ENCODE measurements around the gene DLG2.
"Not testable (repeated sequence)": the region's sequence is repeated elsewhere in the genome, so short reads cannot be mapped to it uniquely, and the experiment has no call there.

The DLG2 gene

DNA sequence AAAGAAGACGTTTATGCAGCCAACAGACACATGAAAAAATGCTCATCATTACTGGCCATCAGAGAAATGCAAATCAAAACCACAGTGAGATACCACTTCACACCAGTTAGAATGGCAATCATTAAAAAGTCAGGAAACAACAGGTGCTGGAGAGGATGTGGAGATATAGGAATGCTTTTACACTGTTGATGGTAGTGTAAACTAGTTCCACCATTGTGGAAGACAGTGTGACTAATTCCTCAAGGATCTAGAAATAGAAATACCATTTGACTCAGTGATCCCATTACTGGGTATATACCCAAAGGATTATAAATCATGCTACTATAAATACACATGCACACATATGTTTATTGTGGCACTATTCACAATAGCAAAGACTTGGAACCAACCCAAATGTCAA is 786.9 kb downstream of the DLG2 start:
- H3K9me3 ChIP-seq (ENCODE audit: low read length); H3K4me3 ChIP-seq (ENCODE audit: low read length); H2AFZ ChIP-seq (ENCODE audit: low read depth, low read length); H3K36me3 ChIP-seq (ENCODE audit: insufficient read depth, low read length); H3K4me1 ChIP-seq (ENCODE audit: insufficient read depth, low read length); H3K27me3 ChIP-seq (ENCODE audit: insufficient read depth, low read length): not testable (repeated sequence)

- Histone ChIP-seq H3K27me3 (ENCODE audit: insufficient read depth, low read length) (no peaks in the 10 kb centered on the region), H3K4me3 (ENCODE audit: low read length) (no peak overlapping the region), H3K9me3 (ENCODE audit: low read length) (no peaks in the 10 kb centered on the region), H3K36me3 (ENCODE audit: insufficient read depth, low read length) (no peaks in the 10 kb centered on the region), H3K4me1 (ENCODE audit: insufficient read depth, low read length) (no peaks in the 10 kb centered on the region), H2AFZ (ENCODE audit: low read depth, low read length) (no peak overlapping the region)
Observed at GRCh38 chr11:84837402-84838069, 789.6 kb downstream of the DLG2 start.

- no peaks in the 10 kb centered on the region for H3K36me3 ChIP-seq (ENCODE audit: insufficient read depth, low read length)
- H2AFZ ChIP-seq (ENCODE audit: low read depth, low read length) = no peak overlapping the region
- no peak overlapping the region for H3K4me3 ChIP-seq (ENCODE audit: low read length)
- H3K27me3 ChIP-seq (ENCODE audit: insufficient read depth, low read length) = no peaks in the 10 kb centered on the region
- no peaks in the 10 kb centered on the region for H3K4me1 ChIP-seq (ENCODE audit: insufficient read depth, low read length)
- H3K9me3 ChIP-seq (ENCODE audit: low read length) = no peaks in the 10 kb centered on the region
Observed at GRCh38 chr11:84836371-84836770, 790.8 kb downstream of the DLG2 start.

GRCh38 chr11:84833488-84834088 is 793.6 kb downstream of the DLG2 start:
- no peaks in the 10 kb centered on the region for H3K36me3 ChIP-seq (ENCODE audit: insufficient read depth, low read length)
- H3K27me3 ChIP-seq (ENCODE audit: insufficient read depth, low read length) = no peaks in the 10 kb centered on the region
- no peak overlapping the region for H3K4me3 ChIP-seq (ENCODE audit: low read length)
- no peaks in the 10 kb centered on the region for H3K9me3 ChIP-seq (ENCODE audit: low read length)
- no peak overlapping the region for H2AFZ ChIP-seq (ENCODE audit: low read depth, low read length)
- no peaks in the 10 kb centered on the region for H3K4me1 ChIP-seq (ENCODE audit: insufficient read depth, low read length)

DNA sequence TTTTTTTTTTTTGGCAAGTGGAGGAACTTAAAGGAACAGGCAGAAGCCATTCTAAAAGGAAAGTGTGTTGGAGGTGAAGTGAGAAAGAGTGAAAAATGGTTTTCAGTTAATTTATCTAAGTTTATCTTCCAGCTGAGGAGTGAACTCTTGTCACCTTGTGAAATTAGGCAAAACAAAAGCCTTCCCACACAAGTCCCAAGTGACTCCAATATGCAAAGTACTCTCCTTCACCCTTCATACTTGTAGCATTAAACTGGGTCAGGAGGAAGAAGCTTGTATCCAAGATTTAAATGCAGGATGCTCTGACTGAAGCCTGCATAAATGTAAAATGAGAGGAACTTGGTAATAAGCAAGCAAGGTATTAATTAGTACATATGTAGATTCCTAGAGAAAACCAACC is 796.8 kb downstream of the DLG2 start:
- no peaks in the 10 kb centered on the region for H3K36me3 ChIP-seq (ENCODE audit: insufficient read depth, low read length)
- no peak overlapping the region for H3K4me3 ChIP-seq (ENCODE audit: low read length)
- H3K4me1 ChIP-seq (ENCODE audit: insufficient read depth, low read length) = no peaks in the 10 kb centered on the region
- no peaks in the 10 kb centered on the region for H3K27me3 ChIP-seq (ENCODE audit: insufficient read depth, low read length)
- H2AFZ ChIP-seq (ENCODE audit: low read depth, low read length) = no peak overlapping the region
- no peaks in the 10 kb centered on the region for H3K9me3 ChIP-seq (ENCODE audit: low read length)

DNA sequence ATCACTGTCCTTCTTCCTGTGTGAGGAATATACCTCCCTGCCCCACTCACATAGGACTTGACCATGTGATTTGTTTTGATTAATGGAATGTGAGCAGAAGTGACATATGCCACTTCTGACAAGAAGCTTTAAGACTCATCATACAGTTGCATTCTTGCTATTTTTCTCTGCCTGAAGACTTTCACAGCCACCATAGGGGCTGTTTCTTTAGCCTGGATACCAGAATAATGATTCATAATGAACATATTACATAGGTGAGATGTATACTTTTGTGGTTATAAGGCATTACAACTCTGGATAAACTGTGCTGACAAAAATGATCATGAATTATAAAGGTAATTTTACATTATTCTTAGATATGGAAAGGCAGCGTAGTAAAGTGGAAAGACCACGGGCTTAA is 798.0 kb downstream of the DLG2 start:
- H3K9me3 ChIP-seq (ENCODE audit: low read length) = no peaks in the 10 kb centered on the region
- no peaks in the 10 kb centered on the region for H3K4me1 ChIP-seq (ENCODE audit: insufficient read depth, low read length)
- no peaks in the 10 kb centered on the region for H3K27me3 ChIP-seq (ENCODE audit: insufficient read depth, low read length)
- H3K4me3 ChIP-seq (ENCODE audit: low read length) = no peak overlapping the region
- H2AFZ ChIP-seq (ENCODE audit: low read depth, low read length) = no peak overlapping the region
- no peaks in the 10 kb centered on the region for H3K36me3 ChIP-seq (ENCODE audit: insufficient read depth, low read length)

GRCh38 chr11:84828616-84829015 is 798.5 kb downstream of the DLG2 start:
- no peaks in the 10 kb centered on the region for H3K27me3 ChIP-seq (ENCODE audit: insufficient read depth, low read length)
- H3K9me3 ChIP-seq (ENCODE audit: low read length) = no peaks in the 10 kb centered on the region
- H2AFZ ChIP-seq (ENCODE audit: low read depth, low read length) = no peak overlapping the region
- no peaks in the 10 kb centered on the region for H3K4me1 ChIP-seq (ENCODE audit: insufficient read depth, low read length)
- no peaks in the 10 kb centered on the region for H3K36me3 ChIP-seq (ENCODE audit: insufficient read depth, low read length)
- H3K4me3 ChIP-seq (ENCODE audit: low read length) = no peak overlapping the region

DNA sequence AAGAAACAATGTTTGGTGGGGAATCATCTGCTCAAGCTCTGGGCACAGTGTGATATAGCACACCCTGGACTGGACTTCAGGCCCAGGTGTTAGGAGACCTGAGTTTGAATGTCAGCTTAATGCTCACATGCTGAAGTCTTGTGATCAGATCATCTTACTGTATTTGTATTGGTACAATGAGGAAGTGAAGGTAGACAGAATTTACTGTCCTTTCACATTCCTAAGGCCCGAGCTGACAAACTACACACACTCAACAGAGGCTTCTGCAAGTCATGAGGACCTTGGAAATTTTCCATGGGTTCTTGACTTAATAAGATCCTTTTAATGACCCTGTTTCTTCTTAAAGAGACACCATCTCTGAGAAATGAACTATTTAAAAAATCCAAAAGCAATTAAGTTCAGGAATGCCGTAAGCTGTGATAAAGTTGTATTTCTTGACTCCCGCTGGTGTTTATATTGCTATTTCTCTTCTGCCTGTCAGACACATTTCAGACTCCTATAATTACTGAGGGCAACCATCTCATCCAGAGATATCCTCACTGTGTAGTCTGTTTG is 802.0 kb downstream of the DLG2 start:
- Histone ChIP-seq H3K4me1 (ENCODE audit: insufficient read depth, low read length) (no peaks in the 10 kb centered on the region), H3K36me3 (ENCODE audit: insufficient read depth, low read length) (no peaks in the 10 kb centered on the region), H2AFZ (ENCODE audit: low read depth, low read length) (no peak overlapping the region), H3K9me3 (ENCODE audit: low read length) (no peaks in the 10 kb centered on the region), H3K27me3 (ENCODE audit: insufficient read depth, low read length) (no peaks in the 10 kb centered on the region), H3K4me3 (ENCODE audit: low read length) (no peak overlapping the region)

DNA sequence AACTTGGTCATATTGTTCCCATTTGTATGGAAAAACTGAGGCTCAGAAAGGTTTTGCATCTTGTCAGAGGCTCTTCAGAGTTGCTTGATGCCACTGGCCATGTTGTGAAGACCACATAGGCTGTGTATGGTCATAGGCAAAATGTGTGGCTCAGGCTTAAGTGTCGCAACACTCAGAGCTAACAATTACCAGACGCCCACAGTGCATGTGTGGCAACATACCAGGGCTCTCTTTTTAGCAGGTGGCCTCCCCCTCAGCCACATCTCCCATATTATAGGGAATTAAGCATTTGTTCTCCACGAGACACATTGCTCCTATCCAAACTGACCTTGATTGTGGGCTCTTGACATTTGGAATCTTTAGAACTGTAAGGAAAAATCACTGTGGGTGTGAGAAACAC is 802.5 kb downstream of the DLG2 start:
- H3K36me3 ChIP-seq (ENCODE audit: insufficient read depth, low read length) = no peaks in the 10 kb centered on the region
- H3K4me3 ChIP-seq (ENCODE audit: low read length) = no peak overlapping the region
- no peaks in the 10 kb centered on the region for H3K9me3 ChIP-seq (ENCODE audit: low read length)
- H3K4me1 ChIP-seq (ENCODE audit: insufficient read depth, low read length) = no peaks in the 10 kb centered on the region
- no peaks in the 10 kb centered on the region for H3K27me3 ChIP-seq (ENCODE audit: insufficient read depth, low read length)
- no peak overlapping the region for H2AFZ ChIP-seq (ENCODE audit: low read depth, low read length)

DNA sequence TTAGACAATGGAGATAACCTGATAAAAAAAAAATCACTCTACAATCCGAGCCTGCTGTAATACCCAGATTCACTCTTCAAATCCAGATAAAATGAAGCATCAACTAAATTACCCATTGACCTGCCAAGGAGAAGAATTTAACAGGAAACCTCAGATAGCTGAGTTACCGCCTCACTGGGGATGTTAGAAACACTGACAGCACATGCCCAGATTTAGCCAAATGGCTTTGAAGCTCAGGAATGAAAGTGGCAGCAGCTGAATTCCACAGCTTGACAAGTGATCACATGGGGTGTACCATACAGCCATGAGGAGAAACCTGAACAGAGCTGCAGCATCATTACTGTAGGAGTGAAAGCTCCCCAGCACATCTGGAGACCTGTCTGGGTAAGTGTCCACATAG is 807.6 kb downstream of the DLG2 start:
- Histone ChIP-seq H3K9me3 (ENCODE audit: low read length) (no peaks in the 10 kb centered on the region), H3K4me1 (ENCODE audit: insufficient read depth, low read length) (no peaks in the 10 kb centered on the region), H3K27me3 (ENCODE audit: insufficient read depth, low read length) (no peaks in the 10 kb centered on the region), H3K36me3 (ENCODE audit: insufficient read depth, low read length) (no peaks in the 10 kb centered on the region), H3K4me3 (ENCODE audit: low read length) (no peak overlapping the region), H2AFZ (ENCODE audit: low read depth, low read length) (no peak overlapping the region)

DNA sequence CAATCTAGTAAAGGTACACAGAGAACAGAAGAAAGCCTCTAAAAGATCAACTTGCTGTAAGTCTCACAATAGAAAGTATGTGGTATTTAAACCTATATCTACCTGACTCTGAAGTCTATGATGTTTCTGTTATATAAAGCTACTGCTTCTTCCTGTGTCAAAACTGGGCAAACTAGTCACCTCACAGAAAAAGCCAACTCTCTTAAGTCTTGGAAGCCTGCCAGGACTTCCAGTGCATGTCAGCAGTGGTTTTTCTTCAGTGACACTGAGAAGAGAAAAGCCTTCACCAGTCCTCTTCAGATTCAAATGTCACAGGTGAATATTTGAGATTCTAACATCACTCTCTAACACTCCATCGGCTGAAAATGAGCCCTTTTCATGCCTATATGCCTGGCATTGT is 808.0 kb downstream of the DLG2 start:
- H3K4me1 ChIP-seq (ENCODE audit: insufficient read depth, low read length) = no peaks in the 10 kb centered on the region
- no peak overlapping the region for H3K4me3 ChIP-seq (ENCODE audit: low read length)
- no peak overlapping the region for H2AFZ ChIP-seq (ENCODE audit: low read depth, low read length)

GRCh38 chr11:84817998-84818397 is 809.1 kb downstream of the DLG2 start:
- no peaks in the 10 kb centered on the region for H3K27me3 ChIP-seq (ENCODE audit: insufficient read depth, low read length)
- H3K9me3 ChIP-seq (ENCODE audit: low read length) = no peaks in the 10 kb centered on the region
- no peaks in the 10 kb centered on the region for H3K4me1 ChIP-seq (ENCODE audit: insufficient read depth, low read length)
- no peaks in the 10 kb centered on the region for H3K36me3 ChIP-seq (ENCODE audit: insufficient read depth, low read length)
- no peak overlapping the region for H2AFZ ChIP-seq (ENCODE audit: low read depth, low read length)
- no peak overlapping the region for H3K4me3 ChIP-seq (ENCODE audit: low read length)

More for the DNA sequence above, 808.0 kb downstream of the DLG2 start:
- Histone ChIP-seq H3K27me3 (ENCODE audit: insufficient read depth, low read length) (no peaks in the 10 kb centered on the region), H3K9me3 (ENCODE audit: low read length) (no peaks in the 10 kb centered on the region), H3K36me3 (ENCODE audit: insufficient read depth, low read length) (no peaks in the 10 kb centered on the region)

DNA sequence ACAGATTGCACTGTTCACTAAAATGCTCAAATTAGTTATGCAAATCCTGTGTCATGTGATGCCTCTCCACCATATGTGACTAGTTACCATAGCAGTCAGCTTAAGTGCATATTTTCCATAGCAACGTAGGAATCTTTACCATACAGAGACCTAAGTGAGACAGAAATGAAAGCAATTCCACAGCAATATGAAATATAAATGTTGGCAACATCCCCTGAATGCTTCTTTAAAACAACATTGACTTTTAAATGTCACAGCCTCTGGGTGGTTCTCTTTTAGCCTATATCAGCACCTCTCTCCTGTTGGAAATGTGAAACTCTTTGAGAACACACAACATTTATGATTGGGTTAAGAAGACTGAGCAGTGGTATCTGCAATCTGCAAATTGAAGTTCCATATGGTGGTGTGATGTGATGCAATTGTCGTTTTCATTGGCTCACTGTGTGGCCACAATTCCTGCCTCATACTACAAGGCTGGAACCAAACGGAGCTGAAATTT is 814.6 kb downstream of the DLG2 start:
- Histone ChIP-seq H2AFZ (ENCODE audit: low read depth, low read length) (no peak overlapping the region), H3K36me3 (ENCODE audit: insufficient read depth, low read length) (no peaks in the 10 kb centered on the region), H3K4me1 (ENCODE audit: insufficient read depth, low read length) (no peaks in the 10 kb centered on the region), H3K9me3 (ENCODE audit: low read length) (no peaks in the 10 kb centered on the region), H3K27me3 (ENCODE audit: insufficient read depth, low read length) (no peaks in the 10 kb centered on the region), H3K4me3 (ENCODE audit: low read length) (no peak overlapping the region)

Data from neuron (in vitro differentiated cells).